HG03196 (cell line): ENCODE measurements around the gene CLDN25.

ENCODE experiments used
- ATAC-seq: cut with Tn5 transposase; IDR thresholded peaks from one replicate; pipeline ENCODE4 v1.9.1; 2021; ENCODE audit not compliant: unreplicated experiment

CLDN25 gene

DNA sequence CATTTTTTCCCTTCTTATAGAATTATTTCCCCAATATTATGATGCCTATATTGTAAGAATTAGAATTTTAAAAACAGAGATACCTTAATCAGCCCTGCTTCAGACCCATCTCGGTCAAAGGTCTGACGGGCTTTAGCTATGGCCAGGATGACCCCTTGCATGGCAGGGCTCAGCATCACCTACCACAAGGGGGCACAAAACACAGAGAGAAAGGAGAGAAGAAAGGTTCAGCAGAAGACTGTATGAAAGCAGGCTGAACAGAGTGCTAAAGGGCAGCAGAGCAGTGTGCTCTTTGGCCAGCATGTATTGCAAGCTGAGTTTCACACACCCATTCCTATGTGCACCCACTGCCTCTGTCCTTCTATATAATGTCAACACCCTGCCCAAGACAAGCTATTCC lies 26.8 kb downstream of the CLDN25 start:
- ATAC-seq = no peak

DNA sequence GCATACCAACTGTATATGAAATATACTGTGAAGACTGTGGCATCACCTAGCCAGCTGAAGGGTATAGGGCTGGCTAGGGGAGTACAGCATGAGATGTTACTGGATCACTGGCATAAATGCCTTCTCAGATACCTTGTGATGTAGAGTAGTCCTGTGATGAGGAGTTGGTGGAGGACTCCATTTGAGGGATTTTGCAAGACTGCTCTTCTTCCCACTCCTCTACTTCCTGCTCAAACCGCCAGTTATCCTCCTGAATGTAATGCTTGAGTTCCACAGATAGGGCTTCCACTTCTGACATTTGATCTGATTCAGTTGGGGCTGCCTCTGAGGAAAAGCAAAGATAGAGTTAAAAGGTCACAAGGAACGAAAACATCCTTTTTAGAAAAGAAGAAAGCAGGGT lies 29.3 kb downstream of the CLDN25 start:
- ATAC-seq = no peak

DNA sequence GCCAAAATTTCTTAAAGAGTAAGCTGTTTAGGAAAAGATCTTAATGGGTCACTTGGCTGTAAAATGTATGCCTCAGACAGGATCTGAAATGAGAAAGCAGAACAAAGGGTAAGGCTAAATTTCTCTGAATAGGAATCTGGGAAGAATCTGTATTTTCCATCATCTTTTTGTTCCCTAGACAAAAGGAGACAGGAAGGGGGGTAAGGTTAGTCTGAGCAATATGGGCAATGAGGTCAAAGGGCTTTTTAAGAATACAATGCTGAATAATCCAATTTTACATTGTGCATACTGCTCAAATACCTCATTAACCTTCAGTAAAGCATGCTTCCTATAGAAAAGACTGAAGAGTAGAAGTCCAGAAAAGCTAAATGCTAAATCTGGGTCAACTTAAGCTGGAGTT lies 34.6 kb downstream of the CLDN25 start:
- no peak for ATAC-seq

DNA sequence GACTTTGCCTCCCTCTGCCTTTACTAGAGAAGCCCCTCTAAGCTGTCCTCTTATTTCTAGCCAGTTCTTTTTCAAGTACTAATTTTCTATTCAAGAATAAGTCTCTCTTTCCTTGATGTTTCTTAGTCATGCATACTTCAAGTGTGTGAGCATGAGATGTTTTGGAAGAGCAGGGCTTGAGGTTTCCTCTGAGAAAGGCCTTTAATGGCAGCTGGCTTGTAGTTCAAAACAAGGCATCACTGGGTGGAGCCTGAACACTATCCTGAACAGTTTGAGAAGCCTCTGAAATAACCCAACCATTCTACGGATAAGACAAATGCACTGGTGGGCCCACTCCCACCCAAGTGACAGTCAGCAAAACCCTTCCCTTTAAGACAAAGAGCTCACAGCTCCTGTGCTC lies 37.6 kb downstream of the CLDN25 start:
- no peak for ATAC-seq

DNA sequence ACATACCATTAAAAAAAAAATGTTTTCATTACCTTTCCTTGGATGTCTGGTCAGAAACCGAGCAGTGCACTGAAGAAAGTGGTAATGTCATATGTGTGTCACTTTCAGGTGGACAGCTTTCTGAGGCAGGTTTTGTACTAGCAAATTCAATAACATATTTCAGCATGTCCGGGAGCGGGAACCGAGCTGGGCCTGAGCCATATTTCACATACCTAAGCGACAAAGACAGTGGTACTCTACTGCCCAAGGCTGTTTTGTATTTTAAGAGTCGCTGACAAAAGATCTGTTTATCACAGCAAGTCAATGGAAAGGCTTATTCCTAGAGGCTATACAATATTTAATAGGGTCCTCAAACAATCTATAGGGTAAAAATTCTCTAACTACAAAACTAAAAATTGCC lies 38.0 kb downstream of the CLDN25 start:
- no peak for ATAC-seq

DNA sequence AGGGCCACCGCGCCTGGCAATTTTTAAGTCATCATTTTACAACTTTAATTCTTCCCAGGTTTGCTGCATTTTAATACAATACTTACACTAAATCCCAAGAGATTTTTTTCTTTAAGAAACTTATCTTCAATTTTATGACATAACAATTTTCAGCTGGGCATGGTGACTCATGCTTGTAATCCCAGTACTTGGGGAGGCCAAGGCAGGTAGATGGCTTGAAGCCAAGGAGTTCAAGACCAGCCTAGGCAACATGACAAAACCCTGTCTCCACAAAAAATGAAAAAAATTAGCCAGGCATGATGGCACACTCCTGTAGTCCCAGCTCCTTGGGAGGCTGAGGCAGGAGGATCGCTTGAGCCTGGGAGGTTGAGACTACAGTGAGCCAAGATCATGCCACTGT lies 38.8 kb downstream of the CLDN25 start:
- no peak for ATAC-seq

DNA sequence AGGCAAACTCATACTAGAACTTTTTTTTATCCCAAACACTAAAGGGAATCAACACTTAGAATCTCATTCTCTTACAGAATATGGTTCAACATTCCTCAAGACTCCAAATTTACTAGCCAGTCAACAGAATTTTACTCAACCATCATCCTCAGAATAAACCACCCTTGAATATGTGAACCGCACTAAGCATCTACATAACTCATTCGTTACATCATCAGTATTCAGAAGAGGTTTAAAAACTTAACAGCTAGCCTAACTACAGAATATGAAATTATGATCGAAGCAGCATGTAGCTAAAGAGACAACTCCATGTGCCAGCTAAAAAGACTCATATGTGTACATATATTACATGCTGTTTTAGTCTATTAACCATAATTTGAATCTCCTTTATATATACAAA lies 47.9 kb downstream of the CLDN25 start:
- no peak for ATAC-seq

DNA sequence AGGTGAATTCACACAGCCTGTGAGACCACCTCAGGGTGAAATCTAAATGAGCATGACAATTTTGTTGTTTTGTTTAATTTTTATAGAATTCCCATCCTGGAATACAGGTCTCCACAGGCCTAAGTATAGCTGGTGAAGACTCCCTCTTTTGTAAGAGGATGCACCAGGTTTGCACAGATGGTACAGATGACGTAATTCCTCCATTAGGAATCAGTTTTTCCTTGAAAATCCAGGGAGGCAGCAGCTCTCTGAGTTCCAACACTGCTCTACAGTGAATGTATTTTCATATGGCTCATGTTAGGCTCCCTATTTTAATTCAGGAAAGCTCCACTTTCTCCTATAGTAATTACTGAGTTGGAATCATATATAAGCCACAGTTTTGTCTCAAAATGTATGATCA lies 48.6 kb downstream of the CLDN25 start:
- ATAC-seq = no peak

DNA sequence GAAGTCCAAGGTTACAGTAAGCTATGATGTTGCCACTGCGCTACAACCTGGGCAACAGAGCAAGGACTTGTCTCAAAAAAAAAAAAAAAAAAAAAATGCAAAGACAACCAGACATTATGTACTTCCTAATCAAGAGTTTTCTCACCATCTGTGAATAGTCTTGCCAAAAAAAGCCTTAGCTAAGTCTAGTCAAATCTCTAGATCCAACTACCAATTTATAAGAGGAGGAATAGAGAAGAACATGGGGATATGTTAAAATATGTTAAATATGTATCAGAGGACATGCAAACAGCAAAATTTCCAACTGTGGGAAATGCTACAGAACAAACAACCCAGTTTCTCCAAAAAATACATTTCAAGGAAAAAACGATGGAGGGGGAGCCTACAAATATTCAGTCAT lies 50.2 kb downstream of the CLDN25 start:
- ATAC-seq = no peak
